Measurements from ENCODE around the gene RESF1. TPM values are rescaled to one million over a fixed set of nuclear protein-coding genes. Genes with fewer than 3 reads are reported as not detected.

RESF1 gene
- total and polyA plus RNA-seq, 11 donors = 9.5 to 42.8 (median 22.8) TPM

DNA sequence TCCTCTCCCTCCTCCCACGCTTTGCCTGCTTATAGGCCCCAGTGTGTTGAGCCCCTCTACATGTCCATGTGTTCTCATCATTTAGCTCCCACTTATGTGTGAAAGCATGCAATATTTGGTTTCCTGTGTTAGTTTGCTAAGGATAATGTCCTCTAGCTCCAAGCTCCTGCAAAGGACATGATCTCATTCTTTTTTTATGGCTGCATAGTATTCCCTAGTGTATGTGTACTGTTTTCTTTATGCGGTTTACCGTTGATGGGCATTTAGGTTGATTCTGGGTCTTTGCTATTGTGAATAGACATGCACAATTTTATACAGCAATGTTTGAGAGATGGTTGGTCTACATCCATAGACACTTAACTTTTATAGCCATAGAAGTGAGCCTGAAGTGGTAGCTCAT is 5.1 kb downstream of the RESF1 start:
- intact Hi-C loops (cut with DNase I) = loop anchor here in 4 of 10 donors (5.0 to 10.0 kb wide), 3 partner anchors 229 to 309 kb away; partner anchors contain the start of gene ETFBKMT (in 2 of the 4)
- H3K4me1 ChIP-seq = peaks cover 0 to 83% (median 44%) of the 10 kb centered on the region in 12 donors

DNA sequence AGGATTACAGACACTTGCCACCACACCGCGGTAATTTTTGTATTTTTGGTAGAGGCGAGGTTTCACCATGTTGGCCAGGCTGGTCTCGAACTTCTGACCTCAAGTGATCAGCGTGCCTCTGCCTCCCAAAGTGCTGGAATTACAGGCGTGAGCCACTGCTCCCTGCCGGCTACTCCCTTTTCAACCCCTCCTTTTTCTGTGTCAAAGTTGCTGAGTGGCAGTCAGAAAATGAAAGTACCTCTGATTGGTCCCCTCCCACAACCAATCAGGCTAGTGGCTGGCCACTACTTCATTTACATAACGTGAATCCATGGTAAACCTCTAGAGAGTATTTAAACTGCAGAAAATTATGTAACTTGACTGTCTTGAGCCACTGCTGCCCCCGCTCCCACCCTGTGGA is 5.9 kb downstream of the RESF1 start:
- H3K27me3 ChIP-seq = no peaks in the 10 kb centered on the region
- ATAC-seq = no peak
- intact Hi-C loops (cut with DNase I) = loop anchor here in 3 of 10 donors (10.0 kb wide), 2 partner anchors 230 to 310 kb away; partner anchors contain the start of gene ETFBKMT (in 2 of the 3)
- H3K27ac ChIP-seq = no peak overlapping the region
- WGBS, 4 donors = 87 to 96% (median 93%) methylated on average over 9 of the region's 9 CpGs
- H3K9me3 ChIP-seq = peaks cover 0 to 5% (median 0%) of the 10 kb centered on the region in 12 donors
- no peak for DNase-seq
- peaks cover 0 to 91% (median 44%) of the 10 kb centered on the region in 12 donors for H3K4me1 ChIP-seq
- peaks cover 0 to 81% (median 32%) of the 10 kb centered on the region in 9 donors for H3K36me3 ChIP-seq
- TF ChIP-seq, protein P1, sequence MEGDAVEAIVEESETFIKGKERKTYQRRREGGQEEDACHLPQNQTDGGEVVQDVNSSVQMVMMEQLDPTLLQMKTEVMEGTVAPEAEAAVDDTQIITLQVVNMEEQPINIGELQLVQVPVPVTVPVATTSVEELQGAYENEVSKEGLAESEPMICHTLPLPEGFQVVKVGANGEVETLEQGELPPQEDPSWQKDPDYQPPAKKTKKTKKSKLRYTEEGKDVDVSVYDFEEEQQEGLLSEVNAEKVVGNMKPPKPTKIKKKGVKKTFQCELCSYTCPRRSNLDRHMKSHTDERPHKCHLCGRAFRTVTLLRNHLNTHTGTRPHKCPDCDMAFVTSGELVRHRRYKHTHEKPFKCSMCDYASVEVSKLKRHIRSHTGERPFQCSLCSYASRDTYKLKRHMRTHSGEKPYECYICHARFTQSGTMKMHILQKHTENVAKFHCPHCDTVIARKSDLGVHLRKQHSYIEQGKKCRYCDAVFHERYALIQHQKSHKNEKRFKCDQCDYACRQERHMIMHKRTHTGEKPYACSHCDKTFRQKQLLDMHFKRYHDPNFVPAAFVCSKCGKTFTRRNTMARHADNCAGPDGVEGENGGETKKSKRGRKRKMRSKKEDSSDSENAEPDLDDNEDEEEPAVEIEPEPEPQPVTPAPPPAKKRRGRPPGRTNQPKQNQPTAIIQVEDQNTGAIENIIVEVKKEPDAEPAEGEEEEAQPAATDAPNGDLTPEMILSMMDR (IDR thresholded peaks at IDR 0.05) = no peak
- no peak for TF ChIP-seq POLR2A (IDR thresholded peaks at IDR 0.05)
- H3K4me3 ChIP-seq = peak overlapping the region in 1 of 12 donors; percentile 18

More for the DNA sequence above, 5.1 kb downstream of the RESF1 start:
- ATAC-seq (no peak), DNase-seq (no peak)
- WGBS, 4 donors = 95 to 99% (median 97%) methylated on average over 3 of the region's 3 CpGs
- Histone ChIP-seq H3K36me3 (peaks cover 0 to 73% (median 28%) of the 10 kb centered on the region in 9 donors), H3K9me3 (peaks cover 0 to 5% (median 0%) of the 10 kb centered on the region in 12 donors), H3K4me3 (peak overlapping the region in 1 of 12 donors; percentile 18), H3K27me3 (no peaks in the 10 kb centered on the region), H3K27ac (no peak overlapping the region)
- TF ChIP-seq, protein P1 (IDR thresholded peaks at IDR 0.05) = no peak
- no peak for TF ChIP-seq POLR2A (IDR thresholded peaks at IDR 0.05)

DNA sequence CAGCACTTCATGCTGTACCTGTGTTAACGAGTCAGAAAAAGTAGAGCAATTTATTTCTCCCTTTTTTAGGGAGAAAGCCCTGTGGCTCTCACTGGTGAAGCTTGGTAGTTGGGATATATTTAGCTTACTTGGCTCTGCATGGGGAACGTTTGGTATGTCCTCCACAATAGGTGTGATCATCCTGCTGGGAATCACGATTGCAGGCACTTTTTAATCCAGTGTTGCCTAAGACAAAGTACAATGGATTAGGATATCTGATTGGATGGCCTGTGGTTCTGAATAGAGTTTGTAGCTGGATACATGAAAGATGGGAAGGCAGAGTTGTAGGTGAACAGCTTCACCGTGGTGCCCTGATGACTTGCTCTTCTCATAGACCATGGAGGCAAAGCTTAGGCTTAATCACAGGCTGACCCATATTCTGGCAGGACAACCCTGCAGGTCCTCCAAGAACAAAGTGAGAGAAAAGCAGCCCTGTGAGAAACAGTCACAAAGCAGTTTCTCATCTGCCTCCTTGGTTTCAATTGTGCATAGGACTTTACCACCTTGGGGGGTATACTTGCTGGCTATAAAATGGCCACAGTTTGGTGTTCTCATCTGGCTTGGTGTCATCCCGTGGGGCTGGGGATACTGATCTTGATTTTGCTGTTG is 7.5 kb downstream of the RESF1 start:
- 33 to 46% (median 44%) methylated on average over 5 of the region's 5 CpGs for WGBS, 4 donors
- Histone ChIP-seq H3K27ac (peak overlapping the region in 8 of 12 donors; percentile 4 to 54 (median 30)), H3K4me3 (peak overlapping the region in 1 of 12 donors; percentile 28), H3K9me3 (peaks cover 0 to 5% (median 0%) of the 10 kb centered on the region in 12 donors), H3K27me3 (no peaks in the 10 kb centered on the region), H3K36me3 (peaks cover 0 to 85% (median 41%) of the 10 kb centered on the region in 9 donors), H3K4me1 (peaks cover 0 to 85% (median 30%) of the 10 kb centered on the region in 12 donors)
- TF ChIP-seq, protein P1 (IDR thresholded peaks at IDR 0.05) = no peak
- no peak for TF ChIP-seq POLR2A (IDR thresholded peaks at IDR 0.05)
- DNase-seq (no peak), ATAC-seq (peak; percentile 51 to 77 (median 68))
- intact Hi-C loops (cut with DNase I) = loop anchor here in 3 of 10 donors (10.0 kb wide), 2 partner anchors 232 to 312 kb away; partner anchors contain the start of gene ETFBKMT (in 2 of the 3)

- peak overlapping the region in 1 of 12 donors; percentile 32 for H3K27ac ChIP-seq
- H3K36me3 ChIP-seq = peaks cover 0 to 85% (median 42%) of the 10 kb centered on the region in 9 donors
- DNase-seq (no peak), ATAC-seq (no peak)
- H3K9me3 ChIP-seq = peaks cover 0 to 9% (median 0%) of the 10 kb centered on the region in 12 donors
- no peaks in the 10 kb centered on the region for H3K27me3 ChIP-seq
- TF ChIP-seq POLR2A (IDR thresholded peaks at IDR 0.05) = no peak
- TF ChIP-seq, protein P1 (IDR thresholded peaks at IDR 0.05) = no peak
- 78 to 86% (median 80%) methylated on average over 7 of the region's 7 CpGs for WGBS, 4 donors
- no peak overlapping the region for H3K4me3 ChIP-seq
- intact Hi-C loops (cut with DNase I) = loop anchor here in 3 of 10 donors (10.0 kb wide), 2 partner anchors 233 to 313 kb away; partner anchors contain the start of gene ETFBKMT (in 2 of the 3)
- H3K4me1 ChIP-seq = peaks cover 0 to 76% (median 22%) of the 10 kb centered on the region in 12 donors
Measured at GRCh38 chr12:31967539-31967938, 8.3 kb downstream of the RESF1 start.

Measured in heart left ventricle (tissue), 16 donors.